Activated gamma-delta T cell (primary cell): ENCODE data around the gene CAPN14.

ENCODE experiments used
- DNase-seq: peaks from one replicate; lab custom pipeline; 2025; lab: John Stamatoyannopoulos, UW

CAPN14 gene

GRCh38 chr2:31241625-31242270 is 24.4 kb upstream of the CAPN14 start:
- no peak for DNase-seq

GRCh38 chr2:31240381-31241365 is 23.4 kb upstream of the CAPN14 start:
- DNase-seq: no peak

- no peak for DNase-seq
These were observed 22.4 kb upstream of the CAPN14 start for GRCh38 chr2:31239593-31240177.

DNA sequence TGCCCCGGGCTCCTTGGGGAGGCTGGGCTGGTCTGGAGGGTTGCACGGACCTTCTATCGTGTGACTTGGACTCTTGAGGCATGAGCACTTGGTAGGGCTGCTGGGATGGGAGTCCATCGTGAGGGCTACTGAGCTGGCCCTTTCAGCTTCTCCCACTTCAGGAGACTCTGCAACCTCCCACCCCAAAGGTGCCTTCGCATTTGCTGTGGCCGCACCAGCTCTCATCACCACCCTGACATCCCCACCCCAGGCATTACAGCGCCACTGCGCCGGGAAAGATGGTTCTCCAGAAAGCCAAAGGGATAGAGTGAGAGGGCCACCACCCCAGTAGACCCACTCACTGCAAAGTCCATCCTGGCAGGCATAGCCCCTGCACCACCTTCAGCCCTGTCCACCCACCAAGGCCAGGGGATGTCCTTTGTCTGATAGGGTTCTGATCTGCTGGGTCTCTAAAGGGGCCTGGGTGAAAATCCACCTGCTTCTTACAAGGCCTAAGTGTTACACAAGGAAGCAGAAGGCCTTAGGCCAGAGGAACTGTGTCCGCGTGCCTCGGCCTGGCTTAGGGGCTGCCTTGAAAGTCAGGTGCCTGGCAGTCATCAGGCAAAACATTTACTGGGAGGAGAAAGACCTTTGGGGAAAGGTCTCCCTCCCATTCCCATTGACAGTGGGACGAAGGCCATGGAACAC is 21.7 kb upstream of the CAPN14 start:
- DNase-seq: no peak

- DNase-seq: no peak
These were observed 21.0 kb upstream of the CAPN14 start for GRCh38 chr2:31238126-31238905.

DNA sequence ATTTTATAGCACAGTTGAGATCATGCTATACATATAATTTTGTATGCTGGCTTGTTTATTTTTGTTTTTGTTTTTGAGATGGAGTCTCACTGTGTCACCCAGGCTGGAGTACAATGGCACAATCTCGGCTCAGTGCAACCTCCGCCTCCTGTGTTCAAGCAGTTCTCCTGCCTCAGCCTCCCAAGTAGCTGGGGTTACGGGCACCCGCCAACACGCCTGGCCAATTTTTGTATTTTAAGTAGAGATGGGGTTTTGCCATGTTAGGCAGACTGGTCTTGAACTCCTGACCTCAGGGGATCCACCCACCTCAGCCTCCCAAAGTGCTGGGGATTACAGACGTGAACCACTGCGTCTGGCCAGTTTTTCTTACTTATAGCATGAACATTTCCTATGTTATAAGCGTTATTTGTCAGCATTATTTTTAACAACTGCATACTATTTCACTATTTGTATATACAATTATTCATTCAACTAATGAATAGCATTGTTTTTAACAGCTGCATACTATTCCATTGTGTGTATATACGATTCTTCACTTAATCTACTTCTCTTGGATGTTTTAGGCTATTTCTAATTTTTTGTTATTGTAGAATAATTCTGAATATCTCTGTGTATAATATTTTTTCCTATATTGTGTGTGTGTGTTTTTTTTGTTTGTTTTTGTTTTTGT is 20.2 kb upstream of the CAPN14 start:
- DNase-seq: no peak

- no peak for DNase-seq
These were observed 19.3 kb upstream of the CAPN14 start for GRCh38 chr2:31236433-31237205.

DNA sequence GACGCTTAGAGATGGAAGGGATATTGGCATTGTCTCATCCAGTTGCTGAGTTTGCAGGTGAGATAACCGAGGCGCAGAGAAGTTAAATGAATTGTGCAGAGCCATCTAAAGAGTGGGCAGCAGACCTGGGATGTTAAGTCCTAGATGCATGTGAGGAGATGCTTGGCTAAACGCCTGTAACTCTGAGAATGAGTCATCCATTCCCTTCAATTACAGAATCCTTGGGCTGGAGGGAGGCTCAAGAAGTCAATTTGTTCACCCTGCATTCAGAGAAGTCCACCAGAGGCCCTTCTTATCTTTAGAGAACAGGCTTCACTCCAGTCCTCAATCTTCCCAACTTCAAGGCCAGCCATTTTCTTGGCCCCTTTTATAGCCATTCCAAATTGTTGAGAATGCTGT is 18.2 kb upstream of the CAPN14 start:
- DNase-seq: no peak

DNA sequence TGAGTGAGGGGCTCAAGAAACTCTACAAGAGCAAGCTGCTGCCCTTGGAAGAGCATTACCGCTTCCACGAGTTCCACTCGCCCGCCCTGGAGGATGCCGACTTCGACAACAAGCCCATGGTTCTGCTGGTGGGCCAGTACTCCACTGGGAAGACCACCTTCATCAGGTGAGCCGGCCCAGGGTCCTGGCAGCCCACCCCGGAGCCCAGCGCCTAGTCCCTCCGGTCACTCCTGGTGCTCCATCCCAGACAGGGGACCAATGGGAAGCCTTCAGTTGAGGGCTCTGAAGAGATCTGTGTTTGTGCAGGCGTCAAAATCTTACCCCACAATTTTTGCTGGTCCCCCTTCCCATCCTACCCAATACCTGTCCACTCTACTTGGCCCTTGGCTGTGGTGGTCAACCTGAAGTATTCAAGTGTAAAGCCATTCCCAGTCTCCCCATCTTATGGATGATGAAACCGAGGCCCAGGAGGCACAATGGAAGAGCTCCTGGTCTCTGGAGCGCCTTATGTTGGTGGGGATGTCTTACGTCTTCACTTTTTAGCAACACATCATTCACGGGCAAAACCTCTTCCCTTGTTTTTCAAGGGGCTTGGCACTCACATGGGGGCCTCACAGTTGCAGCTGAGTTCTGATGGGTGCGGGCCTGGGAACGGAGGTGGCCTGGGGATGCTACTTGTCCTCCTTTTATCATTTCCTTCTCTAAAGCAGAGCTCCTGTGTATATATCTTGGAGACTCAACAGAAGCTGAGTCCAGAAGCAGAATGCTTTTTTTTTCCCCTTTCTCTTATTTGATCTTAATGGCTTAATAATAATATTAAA is 17.6 kb upstream of the CAPN14 start:
- DNase-seq: no peak

DNA sequence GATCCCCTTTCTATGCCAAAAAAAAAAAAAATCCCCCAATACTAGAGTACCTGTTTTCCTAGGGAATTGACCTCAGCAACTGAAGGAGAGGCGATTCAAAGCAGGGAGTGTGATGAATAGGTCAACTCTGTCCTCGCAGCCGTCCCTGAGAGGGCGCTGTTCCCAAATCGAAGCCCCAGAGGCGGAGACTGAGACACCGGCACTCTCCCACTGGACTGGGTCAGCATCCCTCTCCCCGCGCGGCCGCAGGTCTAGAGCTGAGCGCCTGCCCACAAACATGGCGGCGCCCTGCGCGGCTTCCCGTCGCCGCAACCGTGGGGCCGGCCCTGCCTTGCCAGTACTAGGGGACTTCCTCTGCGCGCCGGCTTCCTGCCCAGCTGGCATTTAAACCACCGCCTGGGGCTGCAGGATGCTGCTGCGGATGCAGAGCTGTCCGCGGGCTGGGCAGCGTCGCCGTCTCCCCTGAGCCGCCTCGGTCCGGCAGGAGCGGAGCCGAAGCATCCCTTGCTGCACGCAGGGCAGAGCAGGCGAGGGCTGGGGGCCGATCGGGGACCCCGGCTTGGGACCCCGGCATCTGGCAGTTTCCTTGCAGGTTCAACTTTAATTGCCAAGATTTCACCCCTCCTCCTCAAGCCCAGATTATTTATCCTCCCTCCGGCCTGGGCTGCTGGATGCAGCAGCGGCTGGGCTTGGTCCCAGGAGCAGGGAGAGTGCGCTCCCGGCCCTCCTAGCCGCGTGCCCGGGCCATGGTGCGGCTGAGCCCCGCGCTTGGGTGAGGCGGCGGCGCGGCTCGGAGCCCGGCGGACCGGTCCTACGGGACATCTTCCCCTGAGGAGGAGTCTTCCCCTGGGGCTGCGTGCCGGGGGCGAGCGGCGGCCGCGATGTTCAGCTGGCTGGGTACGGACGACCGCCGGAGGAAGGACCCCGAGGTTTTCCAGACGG is 16.7 kb upstream of the CAPN14 start, which contains the start of gene EHD3:
TSS of gene EHD3 (plus strand) at position 412 of the 942 bp plus-strand sequence. CDS start at position 882, 470 bp downstream.
- DNase-seq: peak; percentile 55

DNA sequence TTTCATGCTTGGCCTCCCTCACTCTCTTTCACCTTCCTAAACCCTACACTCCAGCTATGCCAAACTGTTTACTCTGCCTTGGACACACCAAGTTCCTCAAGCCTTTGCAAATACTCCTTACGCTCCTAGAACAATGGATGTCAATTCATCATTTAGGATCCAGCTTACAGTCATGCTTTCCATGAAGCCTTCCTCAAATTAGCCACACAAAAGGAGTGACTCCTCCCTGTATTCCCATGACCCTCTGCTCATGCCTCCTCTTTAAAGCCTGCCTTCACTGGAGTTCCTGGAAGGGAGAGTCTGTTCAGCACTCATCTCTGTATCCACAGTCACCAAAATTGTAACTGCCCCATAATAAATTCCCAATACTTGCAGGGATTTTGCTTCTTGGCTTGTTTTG is 15.9 kb upstream of the CAPN14 start:
- DNase-seq: no peak

GRCh38 chr2:31232586-31232985 is 15.3 kb upstream of the CAPN14 start:
- no peak for DNase-seq

GRCh38 chr2:31231571-31232302 is 14.4 kb upstream of the CAPN14 start:
- no peak for DNase-seq

DNA sequence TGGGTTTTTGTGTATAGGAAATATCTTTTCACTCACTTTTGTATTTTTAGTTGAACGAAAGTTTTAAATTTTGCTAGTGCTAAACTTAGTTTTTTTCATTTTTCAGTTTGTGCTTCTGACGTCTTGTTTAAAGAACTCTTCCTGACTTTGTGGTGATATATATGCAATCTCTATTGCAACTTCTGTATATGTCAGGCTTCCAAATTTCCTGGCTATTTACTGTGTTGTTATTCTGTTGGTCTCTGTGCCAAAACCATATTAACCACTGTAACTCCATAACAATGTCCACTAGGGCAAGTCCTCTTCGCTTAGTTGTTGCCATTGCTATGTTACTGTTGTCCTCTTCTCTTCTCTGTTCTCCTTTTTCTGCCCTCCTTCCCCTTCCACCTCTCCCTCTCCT is 13.4 kb upstream of the CAPN14 start:
- DNase-seq: no peak

- DNase-seq: no peak
These were observed 11.4 kb upstream of the CAPN14 start for GRCh38 chr2:31228717-31229116.

DNA sequence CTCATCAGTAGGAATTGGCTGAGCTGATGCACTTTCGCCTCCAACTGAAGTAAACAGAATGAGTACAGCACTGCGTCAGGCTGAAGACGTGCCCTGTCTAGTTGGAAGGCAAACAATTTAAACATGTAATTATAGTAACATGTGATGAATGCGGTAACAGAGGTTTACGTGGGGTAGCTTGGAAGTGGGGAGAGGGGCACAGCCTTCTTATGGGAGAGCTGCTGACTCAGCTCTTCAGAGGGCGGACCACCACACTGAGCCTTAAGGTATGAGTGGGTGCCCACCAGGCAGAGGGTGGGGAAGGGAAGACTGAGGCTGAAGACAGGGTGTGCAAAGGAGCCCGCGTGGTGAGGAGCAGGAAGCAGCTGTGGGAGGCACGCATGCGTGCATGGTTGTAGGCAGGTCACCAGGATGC is 10.4 kb upstream of the CAPN14 start:
- DNase-seq: no peak

- no peak for DNase-seq
These were observed 9.8 kb upstream of the CAPN14 start for GRCh38 chr2:31227110-31227509.
